Peyer's patch (tissue), 4 donors: ENCODE data around the gene ANKRD65.

Source experiments
- CTCF ChIP-seq, 6 experiments: fragments of 450-650 bp in 4 of 6; fragments of 200-600 bp in 2 of 6; sonication (generic) in 1 of 6; IDR thresholded peaks; one replicate each; pipeline ENCODE4 v1.5.1; 2017 to 2019; ENCODE audit warnings: antibody characterized with exemption in 6 of 6, mild to moderate bottlenecking in 3 of 6, moderate library complexity in 1 of 6
- POLR2A ChIP-seq, 2 donors: fragments of 450-650 bp; IDR thresholded peaks; one replicate each; pipeline ENCODE4 v1.5.1; 2017; ENCODE audit warnings: antibody characterized with exemption in 2 of 2, mild to moderate bottlenecking in 2 of 2, moderate library complexity in 2 of 2

DNA sequence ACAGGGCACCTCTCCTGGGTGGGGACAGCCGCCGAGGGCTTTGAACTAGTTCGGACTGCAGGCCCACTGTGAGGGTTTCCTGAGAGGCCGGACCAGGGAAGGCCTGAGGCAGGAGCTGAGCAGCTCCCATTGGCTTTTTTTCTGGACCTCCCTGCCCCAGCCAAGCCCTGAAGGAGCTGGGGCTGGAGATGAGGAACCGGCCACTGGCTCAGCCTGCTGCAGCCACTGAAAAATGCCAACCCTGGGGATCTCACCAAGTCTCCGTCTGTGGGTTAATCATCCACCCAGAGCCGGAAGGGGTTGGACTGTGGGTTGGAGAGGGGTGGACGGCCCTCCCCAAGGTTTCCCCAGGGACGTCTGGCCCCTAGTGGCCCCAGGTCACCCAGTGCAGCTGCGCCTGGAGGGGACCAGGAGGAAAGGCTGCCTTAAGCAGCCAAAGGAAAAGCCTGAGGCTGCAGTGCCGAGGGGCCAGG, 16.9 kb upstream of the ANKRD65 start:
- peak in 1 of 6 experiments; percentile 20 for TF ChIP-seq CTCF (IDR thresholded peaks at IDR 0.05)
- no peak for TF ChIP-seq POLR2A (IDR thresholded peaks at IDR 0.05)
